SK-N-SH (cell line): ENCODE results near the gene NME3. TPM values are rescaled to one million over a fixed set of nuclear protein-coding genes. Genes with fewer than 3 reads are reported as not detected.

Experiments
- CTCF ChIA-PET: fragments of 300-600, 350-600 bp; formaldehyde crosslinking; extraction: SDS; loops from one replicate; lab custom pipeline; 2021; lab: Yijun Ruan, JAX
- POLR2A ChIA-PET: fragments of 350-600 bp; sonication (Branson Sonifier 250); formaldehyde crosslinking; extraction: SDS; loops from one replicate; lab custom pipeline; 2020; ENCODE audit warnings: antibody characterized with exemption, inconsistent platforms; lab: Yijun Ruan, JAX
- DNase-seq: peaks from one replicate; pipeline ENCODE4 v3.0.0; 2012
- H2AFZ ChIP-seq: fragments of 200-600 bp; sonication (generic); 2 replicates; pipeline ENCODE4 v1.8.1; 2016; ENCODE audit warnings: antibody characterized with exemption, mild to moderate bottlenecking, low read depth
- H3F3A ChIP-seq: fragments of 200-600 bp; sonication (generic); replicated peaks from 2 replicates; pipeline ENCODE3; 2016; ENCODE audit warnings: antibody characterized with exemption, mild to moderate bottlenecking; ENCODE audit not compliant: insufficient read depth
- H3K27ac ChIP-seq, 2 experiments: fragments of 200-500 bp in 1 of 2; fragments of 200-600 bp in 1 of 2; sonication (Bioruptor generic) in 1 of 2; sonication (generic), shearing (Covaris generic) in 1 of 2; 2 replicates each; pipeline versions ENCODE4 v1.5.1 to v1.6.1; 2014 to 2016; ENCODE audit warnings: low read depth in 2 of 2, inconsistent platforms in 1 of 2, low read length in 1 of 2, mild to moderate bottlenecking in 1 of 2, mixed read lengths in 1 of 2
- H3K27me3 ChIP-seq: fragments of 200-600 bp; sonication (generic), shearing (Covaris generic); 2 replicates; pipeline ENCODE4 v1.6.1; 2016; ENCODE audit warnings: mixed run types; ENCODE audit not compliant: insufficient read depth
- H3K36me3 ChIP-seq, 2 experiments: fragments of 200-500 bp in 1 of 2; fragments of 200-600 bp in 1 of 2; sonication (Bioruptor generic) in 1 of 2; sonication (generic) in 1 of 2; replicated peaks in 1 of 2; 2 replicates each; pipeline versions ENCODE3 to v1.5.1; 2014 to 2016; ENCODE audit warnings: low read length in 1 of 2, mild to moderate bottlenecking in 1 of 2; ENCODE audit not compliant: insufficient read depth in 2 of 2, control insufficient read depth in 1 of 2
- H3K4me1 ChIP-seq, 2 experiments: fragments of 200-500 bp in 1 of 2; fragments of 200-600 bp in 1 of 2; sonication (Bioruptor generic) in 1 of 2; sonication (generic), shearing (Covaris generic) in 1 of 2; 2 replicates each; pipeline versions ENCODE4 v1.5.1 to v1.6.1; 2014 to 2016; ENCODE audit warnings: low read depth in 1 of 2, low read length in 1 of 2, mixed run types in 1 of 2; ENCODE audit not compliant: insufficient read depth in 2 of 2, control insufficient read depth in 1 of 2
- H3K4me2 ChIP-seq: fragments of 200-600 bp; sonication (generic), shearing (Covaris generic); 2 replicates; pipeline ENCODE4 v1.6.1; 2017; ENCODE audit warnings: mixed run types
- H3K4me3 ChIP-seq, 2 experiments: fragments of 200-500 bp in 1 of 2; fragments of 200-600 bp in 1 of 2; sonication (Bioruptor generic) in 1 of 2; sonication (generic), shearing (Covaris generic) in 1 of 2; 2 replicates each; pipeline versions ENCODE4 v1.5.1 to v1.8.1; 2014 to 2016; ENCODE audit warnings: low read depth in 2 of 2, inconsistent platforms in 1 of 2, low read length in 1 of 2, mild to moderate bottlenecking in 1 of 2, mixed read lengths in 1 of 2, moderate library complexity in 1 of 2
- H3K79me2 ChIP-seq: fragments of 200-600 bp; sonication (generic); 2 replicates; pipeline ENCODE4 v1.8.1; 2017; ENCODE audit warnings: mild to moderate bottlenecking; ENCODE audit not compliant: insufficient read depth
- H3K9ac ChIP-seq: fragments of 200-600 bp; sonication (generic); 2 replicates; pipeline ENCODE4 v1.6.1; 2017; ENCODE audit warnings: mixed run types
- H3K9me2 ChIP-seq: fragments of 200-600 bp; sonication (generic); 2 replicates; pipeline ENCODE4 v1.6.1; 2017; ENCODE audit warnings: mixed run types
- H3K9me3 ChIP-seq: fragments of 200-600 bp; sonication (generic); 2 replicates; pipeline ENCODE4 v1.6.1; 2017; ENCODE audit warnings: mixed run types, mild to moderate bottlenecking, moderate library complexity
- H4K20me1 ChIP-seq: fragments of 200-600 bp; sonication (generic); 2 replicates; pipeline ENCODE4 v1.6.1; 2017; ENCODE audit warnings: mild to moderate bottlenecking, mixed run types; ENCODE audit not compliant: insufficient read depth
- CHD2 ChIP-seq: fragments of 150-350 bp; IDR thresholded peaks from 2 replicates; pipeline ENCODE4 v1.6.1; 2018; ENCODE audit warnings: low read length; ENCODE audit not compliant: partially characterized antibody
- EZH2phosphoT487 ChIP-seq: fragments of 200-600 bp; sonication (generic); IDR thresholded peaks from 2 replicates; pipeline ENCODE4 v1.6.1; 2017; ENCODE audit warnings: low read depth, mixed run types, mild to moderate bottlenecking, antibody characterized with exemption, moderate library complexity, borderline replicate concordance
- FOXJ3 ChIP-seq: sonication (generic); formaldehyde crosslinking; IDR thresholded peaks from 2 replicates; pipeline ENCODE4 v1.5.1; 2020; ENCODE audit warnings: mild to moderate bottlenecking, missing genetic modification reagents
- GABPA ChIP-seq: IDR thresholded peaks from 2 replicates; pipeline ENCODE4 v1.4.0; 2012; ENCODE audit warnings: low read depth, mild to moderate bottlenecking
- GATA2 ChIP-seq: sonication (generic); formaldehyde crosslinking; IDR thresholded peaks from 2 replicates; pipeline ENCODE4 v1.5.0; 2020; ENCODE audit warnings: mild to moderate bottlenecking, missing genetic modification reagents
- RAD21 ChIP-seq: IDR thresholded peaks from 2 replicates; pipeline ENCODE4 v1.6.1; 2012; ENCODE audit warnings: mild to moderate bottlenecking, low read length
- RFX5 ChIP-seq: IDR thresholded peaks from 2 replicates; pipeline ENCODE4 v1.6.1; 2012; ENCODE audit warnings: mild to moderate bottlenecking, improper control_type of control experiment, low read length
- TAF1 ChIP-seq: IDR thresholded peaks from 2 replicates; pipeline ENCODE4 v1.6.1; 2012; ENCODE audit warnings: low read depth, mild to moderate bottlenecking, low read length, moderate library complexity, borderline replicate concordance
- TEAD4 ChIP-seq: IDR thresholded peaks from 2 replicates; pipeline ENCODE4 v1.4.0; 2012; ENCODE audit warnings: mild to moderate bottlenecking, borderline replicate concordance; ENCODE audit not compliant: insufficient read depth
- USF1 ChIP-seq: IDR thresholded peaks from 2 replicates; pipeline ENCODE4 v1.4.0; 2012; ENCODE audit warnings: low read depth, borderline replicate concordance
- WGBS: methylation state at CpG from one replicate; pipeline ENCODE4 v1.1.6; 2017; ENCODE audit warnings: low lambda C conversion rate; 5-methylcytosine and 5-hydroxymethylcytosine counted together
- polyA plus RNA-seq, 3 experiments: library from polyadenylated mRNA; depleted of rRNA; stranded (reverse); fragments of >200 nt; gene quantifications; 2 replicates each; pipeline ENCODE4 v1.2.3, GENCODE V29; 2012

Gene NME3
- polyA plus RNA-seq, 1 of the 3 experiments (the other 2 are of a cell fraction): 77.2 TPM

- no peaks in the 10 kb centered on the region for H3K27me3 ChIP-seq
- ChIA-PET CTCF (no interaction called here), POLR2A (no interaction called here)
- DNase-seq: no peak
- no peaks in the 10 kb centered on the region for H3K9me3 ChIP-seq
- H3K4me1 ChIP-seq: no peaks in the 10 kb centered on the region
- 0 out of 2 replicates have a peak, but pooled peaks cover 4% of the 10 kb centered on the region for H3K79me2 ChIP-seq
- H3K9me2 ChIP-seq: no peaks in the 10 kb centered on the region
- WGBS: 93% methylated on average over 23 of the region's 32 CpGs
- H4K20me1 ChIP-seq: no peaks in the 10 kb centered on the region
- TF ChIP-seq CHD2: no peak
- TF ChIP-seq FOXJ3: no peak
- no peak for TF ChIP-seq RAD21
- TF ChIP-seq TEAD4: no peak
- no peak for TF ChIP-seq GATA2 (CRISPR knock-in tag)
- H3K9ac ChIP-seq: no peak overlapping the region
- no peak overlapping the region for H2AFZ ChIP-seq
- H3K36me3 ChIP-seq: peaks cover under 1 to 51% of the 10 kb centered on the region in 2 experiments
- peaks cover 14% of the 10 kb centered on the region for H3F3A ChIP-seq
- no peak overlapping the region for H3K4me2 ChIP-seq
- H3K4me3 ChIP-seq: no peak overlapping the region
- no peak overlapping the region for H3K27ac ChIP-seq
Observed at GRCh38 chr16:1743376-1744337, 27.7 kb downstream of the NME3 start.

- Histone ChIP-seq H2AFZ (no peak overlapping the region), H4K20me1 (no peaks in the 10 kb centered on the region), H3K4me1 (no peaks in the 10 kb centered on the region), H3K36me3 (peaks cover 0 to 34% of the 10 kb centered on the region in 2 experiments), H3K27ac (no peak overlapping the region), H3K4me2 (no peak overlapping the region), H3F3A (peaks cover 27% of the 10 kb centered on the region), H3K79me2 (0 out of 2 replicates have a peak, but pooled peaks cover 4% of the 10 kb centered on the region), H3K9me2 (no peaks in the 10 kb centered on the region), H3K4me3 (no peak overlapping the region), H3K9ac (no peak overlapping the region), H3K27me3 (no peaks in the 10 kb centered on the region), H3K9me3 (no peaks in the 10 kb centered on the region)
- 99% methylated on average over 12 of the region's 19 CpGs for WGBS
- no peak for DNase-seq
- CTCF ChIA-PET: interaction anchor here (1.1 kb wide), 1 partner anchor 18 kb away, joined by 3 read pairs; no protein-coding TSS in a partner anchor
- POLR2A ChIA-PET: interaction anchor here (0.6 kb wide), 1 partner anchor 141 kb away, joined by 3 read pairs; no protein-coding TSS in a partner anchor
- TF ChIP-seq GABPA: no peak
- no peak for TF ChIP-seq TAF1
- TF ChIP-seq USF1: no peak
- no peak for TF ChIP-seq EZH2phosphoT487
- no peak for TF ChIP-seq FOXJ3
- no peak for TF ChIP-seq GATA2 (CRISPR knock-in tag)
- TF ChIP-seq RFX5: no peak
- no peak for TF ChIP-seq CHD2
- TF ChIP-seq TEAD4: no peak
Observed at GRCh38 chr16:1741553-1742165, 29.7 kb downstream of the NME3 start.
